SU-DHL-6 (cell line): Measurements from ENCODE around the gene SIRT7.

Experiments
- CTCF ChIP-seq: fragments of 200-600 bp; sonication (generic); IDR thresholded peaks from one replicate; pipeline ENCODE4 v1.5.1; 2017; ENCODE audit warnings: antibody characterized with exemption, mild to moderate bottlenecking, low read length, moderate library complexity; ENCODE audit not compliant: insufficient read depth, poor library complexity, severe bottlenecking
- EZH2phosphoT487 ChIP-seq: fragments of 200-600 bp; sonication (generic), shearing (Covaris generic); conservative IDR thresholded peaks from 2 replicates; pipeline ENCODE4 v1.6.1; 2018; ENCODE audit warnings: mild to moderate bottlenecking, antibody characterized with exemption, low read length, moderate library complexity, mixed read lengths

- TF ChIP-seq CTCF (no peak), EZH2phosphoT487 (no peak)
These were observed at the start of gene SIRT7 for GRCh38 chr17:81917565-81918332.
